ENCODE data around the gene WDR70. TPM values are rescaled to one million over a fixed set of nuclear protein-coding genes. Genes with fewer than 3 reads are reported as not detected.

The WDR70 gene
- total and polyA plus RNA-seq, 2 of the 8 experiments (the other 6 are each of a cell fraction or from before 2014, with no cell fraction given), result 10.6 to 37.4 TPM

DNA sequence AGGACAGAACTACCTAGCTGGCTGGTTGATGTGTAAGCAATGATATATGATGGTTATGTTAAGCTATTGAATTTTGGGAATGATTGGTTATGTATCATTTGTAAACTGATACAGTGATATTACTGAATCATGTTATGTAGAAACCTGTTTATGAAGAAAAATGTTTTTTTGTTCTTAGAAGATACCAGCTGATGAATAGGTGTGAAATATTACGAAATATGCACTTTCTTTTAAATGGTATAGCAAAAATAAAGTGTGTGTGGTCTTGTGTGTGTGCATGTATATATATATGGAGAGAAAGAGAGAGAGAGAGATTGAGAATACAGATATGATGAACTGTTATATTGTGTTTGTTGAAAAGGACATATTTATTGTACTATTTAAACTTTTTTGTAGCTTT lies 164.1 kb downstream of the WDR70 start:
- Histone ChIP-seq H2BK15ac (ENCODE audit: low read length) (no peak overlapping the region), H2BK120ac (replicated peaks; ENCODE audit: low read depth, low read length) (no peak overlapping the region), H3K9ac (replicated peaks in 1 of 4; ENCODE audit: extremely low read depth in 1 of 4, low read depth in 3 of 4, low read length in 3 of 4) (no peak overlapping the region), H4K20me1 (replicated peaks in 1 of 2; ENCODE audit: control insufficient read depth in 1 of 2, insufficient read depth in 2 of 2, low read length in 2 of 2) (peaks cover 0 to 3% of the 10 kb centered on the region in 2 experiments), H2BK12ac (ENCODE audit: low read depth, low read length) (no peak overlapping the region), H3K36me3 (ENCODE audit: control insufficient read depth in 2 of 4, insufficient read depth in 4 of 4, low read length in 3 of 4) (no peaks in the 10 kb centered on the region), H3K4ac (replicated peaks; ENCODE audit: insufficient read length, low read depth, low read length) (no peak overlapping the region), H3K14ac (ENCODE audit: insufficient read length) (no peak overlapping the region), H3K79me1 (ENCODE audit: low read depth, low read length) (no peaks in the 10 kb centered on the region), H3K4me1 (replicated peaks in 1 of 4; ENCODE audit: control insufficient read depth in 3 of 4, insufficient read depth in 4 of 4, low read length in 3 of 4) (no peaks in the 10 kb centered on the region), H3K9me3 (ENCODE audit: insufficient read depth in 2 of 2, low read depth in 1 of 2, low read length in 1 of 2) (no peaks in the 10 kb centered on the region), H3K56ac (replicated peaks; ENCODE audit: insufficient read length, low read depth, low read length) (no peak overlapping the region), H2AK5ac (ENCODE audit: low read depth, low read length) (no peak overlapping the region), H2BK5ac (ENCODE audit: low read depth, low read length) (no peak overlapping the region), H4K5ac (ENCODE audit: insufficient read length, low read depth, low read length) (no peak overlapping the region), H3K18ac (ENCODE audit: extremely low read depth, low read length) (no peak overlapping the region), H3K4me3 (ENCODE audit: extremely low read depth in 1 of 4, insufficient read depth in 2 of 4, low read depth in 3 of 4, low read length in 4 of 4) (no peak overlapping the region), H3K27ac (ENCODE audit: low read depth, low read length) (no peak overlapping the region), H2BK20ac (ENCODE audit: low read length) (no peak overlapping the region), H2AFZ (ENCODE audit: low read length) (no peak overlapping the region), H3K27me3 (replicated peaks in 1 of 4; ENCODE audit: control insufficient read depth in 3 of 4, extremely low read depth in 1 of 4, insufficient read depth in 3 of 4, low read length in 3 of 4) (no peaks in the 10 kb centered on the region), H4K91ac (replicated peaks; ENCODE audit: insufficient read length, low read length) (no peak overlapping the region), H3K23me2 (ENCODE audit: low read depth, low read length) (no peaks in the 10 kb centered on the region), H4K8ac (ENCODE audit: extremely low read depth, insufficient read depth, low read length) (no peak overlapping the region), H3K79me2 (ENCODE audit: control insufficient read depth in 1 of 2, insufficient read depth in 2 of 2, low read length in 2 of 2) (no peaks in the 10 kb centered on the region), H3K4me2 (ENCODE audit: insufficient read depth in 1 of 2, low read depth in 2 of 2, low read length in 2 of 2) (no peak overlapping the region), H3K23ac (ENCODE audit: insufficient read length) (no peak overlapping the region)
- WGBS, 2 experiments (ENCODE audit: extremely low coverage in 1 of 2, insufficient coverage in 1 of 2, insufficient read length in 1 of 2, insufficient replicate concordance in 2 of 2, low coverage in 1 of 2, low lambda C conversion rate in 2 of 2, missing lambda C conversion rate in 1 of 2), result 29% methylated on average over 1 of the region's 1 CpG; no CpG with 5 or more reads in 1 of the 2 experiments
- DNase-seq (ENCODE audit: low read depth in 1 of 2, low spot score in 2 of 2) (no peak), FAIRE-seq (no peak)
- TF ChIP-seq HDAC2 (IDR thresholded peaks at IDR 0.05; ENCODE audit: borderline replicate concordance in 1 of 2, low read depth in 2 of 2, low read length in 2 of 2) (no peak), SP2 (IDR thresholded peaks at IDR 0.05; ENCODE audit: low read length) (no peak), EGR1 (IDR thresholded peaks at IDR 0.05; ENCODE audit: borderline replicate concordance, low read depth, low read length) (no peak), CBX8 (IDR thresholded peaks at IDR 0.05; ENCODE audit: borderline replicate concordance, low read depth, low read length) (no peak), POLR2A (IDR thresholded peaks at IDR 0.05; ENCODE audit: control extremely low read depth in 1 of 2, low read depth in 2 of 2, low read length in 2 of 2) (no peak), POLR2AphosphoS5 (IDR thresholded peaks at IDR 0.05; ENCODE audit: low read depth, low read length) (no peak), BCL11A (IDR thresholded peaks at IDR 0.05; ENCODE audit: low read depth in 2 of 2, low read length in 2 of 2) (no peak)
- ChIA-PET CTCF (ENCODE audit: partially characterized antibody) (interaction anchor here (0.7 to 4.6 kb wide), 4 partner anchors 12 to 650 kb away, joined by 3 to 43 read pairs (median 3); no protein-coding TSS in a partner anchor), POLR2A (ENCODE audit: partially characterized antibody) (no interaction called here)
